C4-2B (cell line): ENCODE results near the gene NAP1L4.
A peak's percentile ranks its signal among the peaks of the same experiment; 100 is the strongest.

ENCODE experiments used
- H3K27ac ChIP-seq: fragments of 450-650 bp; 2 replicates; pipeline ENCODE4 v1.5.1; 2017
- ZFX ChIP-seq: fragments of 450-650 bp; IDR thresholded peaks from 2 replicates; pipeline ENCODE4 v1.6.1; 2017
- TF ChIP-seq, protein P1 (sequence below): fragments of 450-650 bp; conservative IDR thresholded peaks from 2 replicates; pipeline ENCODE4 v1.5.1; 2017; ENCODE audit warnings: mild to moderate bottlenecking

The NAP1L4 gene

DNA sequence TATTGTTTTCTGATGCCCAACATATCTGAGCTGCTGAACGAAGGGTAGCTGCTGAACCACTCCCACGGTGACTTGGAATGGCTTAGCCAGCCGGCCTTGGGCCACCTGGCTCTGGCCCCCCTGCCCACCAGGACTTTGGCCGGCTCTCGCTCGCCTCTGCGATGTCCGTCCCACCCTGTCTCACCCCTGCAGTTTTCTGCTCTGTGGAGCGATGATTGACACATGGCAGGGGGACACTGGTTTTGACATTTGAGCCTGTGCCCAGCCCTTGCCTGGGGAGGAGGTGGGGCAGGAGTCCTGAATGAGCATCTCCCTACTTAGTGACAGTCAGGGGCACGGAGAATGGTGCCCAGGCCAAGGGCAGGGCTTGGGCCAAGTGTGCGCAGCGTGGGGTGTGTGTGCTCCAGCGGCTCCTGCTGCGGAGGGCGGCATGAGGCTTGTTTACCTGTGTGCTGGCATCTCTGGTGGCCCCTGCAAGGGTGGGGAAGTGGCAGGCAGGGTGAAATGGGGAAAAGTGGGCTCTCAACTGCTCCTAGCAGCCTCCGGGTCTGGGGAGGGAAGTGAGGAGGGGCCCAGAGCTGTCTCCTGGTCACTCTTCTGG lies 90.8 kb downstream of the NAP1L4 start:
- TF ChIP-seq ZFX = no peak
- TF ChIP-seq, protein P1, sequence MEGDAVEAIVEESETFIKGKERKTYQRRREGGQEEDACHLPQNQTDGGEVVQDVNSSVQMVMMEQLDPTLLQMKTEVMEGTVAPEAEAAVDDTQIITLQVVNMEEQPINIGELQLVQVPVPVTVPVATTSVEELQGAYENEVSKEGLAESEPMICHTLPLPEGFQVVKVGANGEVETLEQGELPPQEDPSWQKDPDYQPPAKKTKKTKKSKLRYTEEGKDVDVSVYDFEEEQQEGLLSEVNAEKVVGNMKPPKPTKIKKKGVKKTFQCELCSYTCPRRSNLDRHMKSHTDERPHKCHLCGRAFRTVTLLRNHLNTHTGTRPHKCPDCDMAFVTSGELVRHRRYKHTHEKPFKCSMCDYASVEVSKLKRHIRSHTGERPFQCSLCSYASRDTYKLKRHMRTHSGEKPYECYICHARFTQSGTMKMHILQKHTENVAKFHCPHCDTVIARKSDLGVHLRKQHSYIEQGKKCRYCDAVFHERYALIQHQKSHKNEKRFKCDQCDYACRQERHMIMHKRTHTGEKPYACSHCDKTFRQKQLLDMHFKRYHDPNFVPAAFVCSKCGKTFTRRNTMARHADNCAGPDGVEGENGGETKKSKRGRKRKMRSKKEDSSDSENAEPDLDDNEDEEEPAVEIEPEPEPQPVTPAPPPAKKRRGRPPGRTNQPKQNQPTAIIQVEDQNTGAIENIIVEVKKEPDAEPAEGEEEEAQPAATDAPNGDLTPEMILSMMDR = no peak
- peak overlapping the region; percentile 92 for H3K27ac ChIP-seq

DNA sequence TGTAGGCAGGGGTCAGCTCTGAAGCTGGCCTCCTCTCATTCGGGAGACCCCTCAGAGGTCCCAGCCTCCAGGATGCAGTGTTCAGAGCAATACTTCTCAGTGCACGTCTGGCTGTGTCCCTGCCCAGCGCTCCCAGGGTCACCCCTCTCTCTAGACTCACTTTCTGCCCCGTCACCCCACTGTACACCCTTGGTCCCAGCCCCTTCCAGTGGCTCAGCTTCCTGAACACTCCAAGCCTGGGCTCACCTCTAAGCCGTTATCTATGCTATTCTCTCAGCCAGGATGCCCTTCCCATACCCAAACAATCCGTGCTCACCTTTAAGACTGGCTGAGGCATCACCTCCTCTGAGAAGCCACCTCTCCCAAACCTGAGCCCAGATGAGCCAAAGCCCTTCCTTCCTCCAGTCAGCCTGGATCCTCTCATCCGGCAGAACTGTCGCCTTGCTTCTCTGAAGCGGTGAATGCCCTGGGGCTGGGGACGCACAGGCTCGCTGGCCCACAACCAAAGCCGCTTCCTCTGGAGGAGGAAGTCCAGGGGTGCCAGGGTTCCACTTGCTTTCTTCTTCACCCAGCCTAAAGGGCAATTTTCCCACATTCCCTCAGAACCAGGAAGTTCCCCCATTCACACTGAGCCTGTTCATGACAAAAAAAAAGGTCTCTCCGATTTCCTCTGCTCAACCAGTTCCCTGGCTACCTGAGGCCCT lies 92.9 kb downstream of the NAP1L4 start:
- H3K27ac ChIP-seq = peak overlapping the region; percentile 9
- no peak for TF ChIP-seq ZFX

DNA sequence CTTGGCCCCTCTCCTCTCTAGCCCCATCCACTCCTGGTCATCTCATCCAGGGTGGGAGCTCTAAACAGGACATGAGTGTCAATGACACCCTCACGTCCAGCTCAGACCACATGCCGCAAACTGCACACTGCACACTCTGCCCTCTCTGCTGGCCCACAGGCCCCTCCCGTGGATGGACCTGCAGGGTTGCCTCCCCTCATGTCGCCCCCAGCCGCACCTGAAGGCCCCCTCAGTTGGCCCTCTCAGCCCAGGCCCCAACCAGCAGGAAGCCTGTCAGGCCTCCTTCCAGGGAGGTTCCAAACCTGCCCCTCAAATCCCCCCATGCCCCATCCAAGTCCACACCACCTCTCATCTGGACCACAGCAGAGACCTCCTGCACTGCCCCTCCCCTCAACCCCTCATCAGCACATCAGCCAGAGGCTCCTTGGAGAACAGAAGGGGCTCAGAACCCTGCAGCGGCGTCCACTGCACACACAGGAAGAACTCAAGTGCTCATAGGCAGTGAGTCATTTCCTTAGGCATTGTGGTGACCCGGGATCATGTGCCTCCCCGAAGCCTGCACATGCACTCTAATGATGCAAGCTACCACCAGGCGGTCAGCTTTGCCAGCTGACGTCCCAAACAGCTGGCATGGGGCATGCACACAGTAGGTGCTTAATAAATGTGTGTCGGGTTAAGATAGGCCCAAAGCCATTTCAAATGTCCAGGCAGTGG lies 93.6 kb downstream of the NAP1L4 start:
- H3K27ac ChIP-seq = no peak overlapping the region; the same call in 1 of the 2 replicates
- TF ChIP-seq, protein P1 = no peak
- no peak for TF ChIP-seq ZFX

DNA sequence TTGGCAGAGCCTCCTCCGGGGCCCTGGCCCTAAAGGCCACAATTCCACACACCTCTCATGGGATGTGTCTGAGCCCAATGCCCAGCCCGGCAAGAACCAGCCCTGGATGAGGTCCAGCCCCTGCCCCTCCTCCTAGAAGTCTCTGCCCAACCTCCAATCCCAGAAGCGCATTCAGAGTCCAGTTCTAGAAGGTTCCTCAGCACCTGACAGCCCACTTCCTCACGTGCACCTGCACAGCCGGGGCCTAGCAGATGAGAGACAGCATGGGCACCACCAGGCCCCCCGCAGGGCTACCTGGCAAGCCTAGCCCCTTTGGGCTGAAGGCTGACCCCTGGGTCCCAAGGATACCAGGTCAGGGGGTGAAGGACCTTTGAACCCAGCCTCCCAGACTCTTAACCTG lies 95.1 kb downstream of the NAP1L4 start:
- no peak for TF ChIP-seq ZFX
- TF ChIP-seq, protein P1 = no peak
- H3K27ac ChIP-seq = no peak overlapping the region

DNA sequence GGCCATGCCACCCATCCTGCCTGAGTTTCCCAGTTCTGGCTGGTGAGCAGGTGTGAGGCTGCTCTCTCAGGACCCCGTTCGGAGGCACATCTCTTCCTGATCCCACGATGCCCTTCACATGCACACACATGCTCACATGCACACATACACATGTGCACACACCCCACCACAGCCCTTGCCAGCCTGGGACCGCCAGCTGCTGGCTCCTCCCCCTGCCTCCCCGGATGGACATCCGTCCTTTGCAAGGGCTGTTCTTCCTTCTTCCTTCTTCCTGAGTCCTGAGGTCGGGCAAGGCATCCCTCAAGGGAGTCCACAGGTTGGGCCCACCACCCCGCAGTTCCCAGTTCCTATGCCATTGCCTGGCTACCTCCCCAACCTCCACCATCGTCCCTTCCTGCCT lies 96.1 kb downstream of the NAP1L4 start:
- H3K27ac ChIP-seq = no peak overlapping the region
- no peak for TF ChIP-seq ZFX
- TF ChIP-seq, protein P1 = no peak
